H1 (cell line): ENCODE measurements around the gene WNT11. TPM values are rescaled to one million over a fixed set of nuclear protein-coding genes. Genes with fewer than 3 reads are reported as not detected.
A peak's percentile ranks its signal among the peaks of the same experiment; 100 is the strongest.

ENCODE experiments used
- CTCF ChIA-PET: fragments of 300-600 bp; sonication (Branson Sonifier 250); formaldehyde crosslinking; loops from one replicate; lab custom pipeline; 2021; ENCODE audit not compliant: partially characterized antibody; lab: Charles Lee
- POLR2A ChIA-PET: fragments of 300-600 bp; sonication (Branson Sonifier 250); formaldehyde crosslinking; loops from one replicate; lab custom pipeline; 2021; ENCODE audit warnings: inconsistent platforms; ENCODE audit not compliant: partially characterized antibody; lab: Charles Lee
- DNase-seq, 2 experiments: peaks; one replicate each; pipeline versions ENCODE4 v3.0.0 to v3.0.0-alpha.2; 2010 to 2022; ENCODE audit warnings: low spot score in 2 of 2, low read depth in 1 of 2, mixed read lengths in 1 of 2
- FAIRE-seq: peaks from 2 replicates; lab custom pipeline; 2011; peaks lifted over from hg19 to GRCh38; lab: Jason Lieb, UNC
- H2AFZ ChIP-seq: 2 replicates; pipeline ENCODE4 v1.8.1; 2012; ENCODE audit warnings: low read length, inconsistent platforms
- H2AK5ac ChIP-seq: 2 replicates; pipeline ENCODE4 v1.6.1; 2013; ENCODE audit warnings: low read depth, low read length
- H2BK120ac ChIP-seq: replicated peaks from 2 replicates; pipeline ENCODE3; 2013; ENCODE audit warnings: low read depth, low read length, inconsistent platforms
- H2BK12ac ChIP-seq: 2 replicates; pipeline ENCODE4 v1.6.1; 2013; ENCODE audit warnings: low read depth, low read length
- H2BK15ac ChIP-seq: 2 replicates; pipeline ENCODE4 v1.6.1; 2013; ENCODE audit warnings: low read length
- H2BK20ac ChIP-seq: 2 replicates; pipeline ENCODE4 v1.6.1; 2013; ENCODE audit warnings: low read length
- H2BK5ac ChIP-seq: 2 replicates; pipeline ENCODE4 v1.6.1; 2013; ENCODE audit warnings: low read depth, low read length
- H3K14ac ChIP-seq: 2 replicates; pipeline ENCODE4 v1.6.1; 2013; ENCODE audit warnings: inconsistent platforms; ENCODE audit not compliant: insufficient read length
- H3K18ac ChIP-seq: 2 replicates; pipeline ENCODE4 v1.6.1; 2013; ENCODE audit warnings: low read length; ENCODE audit errors: extremely low read depth
- H3K23ac ChIP-seq: 2 replicates; pipeline ENCODE4 v1.6.1; 2013; ENCODE audit warnings: inconsistent platforms; ENCODE audit not compliant: insufficient read length
- H3K23me2 ChIP-seq: 2 replicates; pipeline ENCODE4 v1.6.1; 2013; ENCODE audit warnings: low read depth, low read length
- H3K27ac ChIP-seq: 2 replicates; pipeline ENCODE4 v1.6.1; 2011; ENCODE audit warnings: low read depth, low read length, inconsistent platforms
- H3K27me3 ChIP-seq, 4 experiments: replicated peaks in 1 of 4; 1 replicate in 1 of 4; 2 replicates in 3 of 4; pipeline versions ENCODE4 v1.6.1 to v1.8.1; 2011 to 2013; ENCODE audit warnings: low read length in 3 of 4, mild to moderate bottlenecking in 3 of 4, inconsistent platforms in 2 of 4, mixed read lengths in 2 of 4, moderate library complexity in 1 of 4; ENCODE audit not compliant: control insufficient read depth in 3 of 4, insufficient read depth in 3 of 4; ENCODE audit errors: extremely low read depth in 1 of 4
- H3K36me3 ChIP-seq, 4 experiments: 2 replicates each; pipeline versions ENCODE4 v1.6.1 to v1.8.1; 2011 to 2013; ENCODE audit warnings: mild to moderate bottlenecking in 4 of 4, low read length in 3 of 4, moderate library complexity in 2 of 4, control low read depth in 1 of 4, inconsistent platforms in 1 of 4; ENCODE audit not compliant: insufficient read depth in 4 of 4, control insufficient read depth in 2 of 4
- H3K4ac ChIP-seq: replicated peaks from 2 replicates; pipeline ENCODE3; 2013; ENCODE audit warnings: low read length, low read depth, mixed read lengths, inconsistent platforms; ENCODE audit not compliant: insufficient read length
- H3K4me1 ChIP-seq, 4 experiments: replicated peaks in 1 of 4; 1 replicate in 1 of 4; 2 replicates in 3 of 4; pipeline versions ENCODE4 v1.6.1 to v1.8.1; 2011 to 2013; ENCODE audit warnings: low read length in 3 of 4, inconsistent platforms in 2 of 4, mixed read lengths in 1 of 4; ENCODE audit not compliant: insufficient read depth in 4 of 4, control insufficient read depth in 3 of 4
- H3K4me2 ChIP-seq, 2 experiments: 2 replicates each; pipeline versions ENCODE4 v1.6.1 to v1.8.1; 2011 to 2013; ENCODE audit warnings: low read depth in 2 of 2, low read length in 2 of 2, control low read depth in 1 of 2, inconsistent platforms in 1 of 2, mild to moderate bottlenecking in 1 of 2; ENCODE audit not compliant: insufficient read depth in 1 of 2
- H3K4me3 ChIP-seq, 4 experiments: fragments of 200-600, 300-600 bp in 1 of 4; sonication (generic), shearing (Covaris generic), sonication (Bioruptor Twin) in 1 of 4; 2 replicates each; pipeline versions ENCODE4 v1.5.1 to v1.8.1; 2011 to 2016; ENCODE audit warnings: low read length in 4 of 4, low read depth in 3 of 4, control low read depth in 2 of 4, inconsistent platforms in 2 of 4, mild to moderate bottlenecking in 2 of 4, mixed read lengths in 1 of 4, moderate library complexity in 1 of 4; ENCODE audit not compliant: insufficient read depth in 2 of 4; ENCODE audit errors: extremely low read depth in 1 of 4
- H3K56ac ChIP-seq: replicated peaks from 2 replicates; pipeline ENCODE3; 2013; ENCODE audit warnings: low read depth, mild to moderate bottlenecking, mixed read lengths, low read length, inconsistent platforms; ENCODE audit not compliant: insufficient read length
- H3K79me1 ChIP-seq: 2 replicates; pipeline ENCODE4 v1.6.1; 2013; ENCODE audit warnings: low read depth, low read length, control low read depth
- H3K79me2 ChIP-seq, 2 experiments: 2 replicates each; pipeline versions ENCODE4 v1.6.1 to v1.8.1; 2012 to 2013; ENCODE audit warnings: low read length in 2 of 2, mild to moderate bottlenecking in 2 of 2, inconsistent platforms in 1 of 2; ENCODE audit not compliant: insufficient read depth in 2 of 2, control insufficient read depth in 1 of 2
- H3K9ac ChIP-seq, 4 experiments: replicated peaks in 1 of 4; 1 replicate in 1 of 4; 2 replicates in 3 of 4; pipeline versions ENCODE4 v1.6.1 to v1.8.1; 2011 to 2013; ENCODE audit warnings: low read depth in 3 of 4, low read length in 3 of 4, control low read depth in 2 of 4, mild to moderate bottlenecking in 2 of 4, moderate library complexity in 2 of 4, inconsistent platforms in 1 of 4; ENCODE audit errors: extremely low read depth in 1 of 4
- H3K9me3 ChIP-seq, 2 experiments: 2 replicates each; pipeline versions ENCODE4 v1.6.1 to v1.8.1; 2012 to 2013; ENCODE audit warnings: mild to moderate bottlenecking in 2 of 2, moderate library complexity in 2 of 2, control low read depth in 1 of 2, inconsistent platforms in 1 of 2, low read depth in 1 of 2, low read length in 1 of 2, mixed read lengths in 1 of 2; ENCODE audit not compliant: insufficient read depth in 2 of 2
- H4K20me1 ChIP-seq, 2 experiments: replicated peaks in 1 of 2; 2 replicates each; pipeline versions ENCODE3 to v1.8.1; 2011 to 2013; ENCODE audit warnings: inconsistent platforms in 2 of 2, low read length in 2 of 2, mild to moderate bottlenecking in 1 of 2; ENCODE audit not compliant: insufficient read depth in 2 of 2, control insufficient read depth in 1 of 2
- H4K5ac ChIP-seq: 2 replicates; pipeline ENCODE4 v1.6.1; 2013; ENCODE audit warnings: low read length, low read depth, mixed read lengths, inconsistent platforms; ENCODE audit not compliant: insufficient read length
- H4K8ac ChIP-seq: 2 replicates; pipeline ENCODE4 v1.8.0; 2013; ENCODE audit warnings: mild to moderate bottlenecking, moderate library complexity, low read length, inconsistent platforms; ENCODE audit not compliant: insufficient read depth; ENCODE audit errors: extremely low read depth
- H4K91ac ChIP-seq: replicated peaks from 2 replicates; pipeline ENCODE3; 2013; ENCODE audit warnings: low read length, mixed read lengths, inconsistent platforms; ENCODE audit not compliant: insufficient read length
- BCL11A ChIP-seq, 2 experiments: IDR thresholded peaks; one replicate each; pipeline ENCODE4 v1.6.1; 2011; ENCODE audit warnings: low read depth in 2 of 2, low read length in 2 of 2, mild to moderate bottlenecking in 2 of 2
- EGR1 ChIP-seq: IDR thresholded peaks from 2 replicates; pipeline ENCODE4 v1.6.1; 2011; ENCODE audit warnings: low read depth, low read length, borderline replicate concordance
- RNF2 ChIP-seq: fragments of 200-900, 300-1000 bp; sonication (generic); IDR thresholded peaks from 2 replicates; pipeline ENCODE4 v1.7.1; 2016; ENCODE audit warnings: borderline replicate concordance, low read depth, mild to moderate bottlenecking, antibody characterized with exemption, low read length; ENCODE audit not compliant: poor library complexity, severe bottlenecking; ENCODE audit errors: missing control alignments
- SIX5 ChIP-seq: IDR thresholded peaks from 2 replicates; pipeline ENCODE4 v1.6.1; 2011; ENCODE audit warnings: mild to moderate bottlenecking, low read depth, low read length
- TAF7 ChIP-seq: optimal IDR thresholded peaks from 2 replicates; pipeline ENCODE3; 2011; ENCODE audit warnings: low read depth, mild to moderate bottlenecking, inconsistent platforms, low read length, moderate library complexity, borderline replicate concordance
- WGBS, 2 experiments: shearing (Covaris generic) in 1 of 2; methylation state at CpG; one replicate each; pipeline versions ENCODE4 v1.1.6 to v1.1.7; 2013 to 2015; ENCODE audit warnings: low lambda C conversion rate in 2 of 2, mixed read lengths in 2 of 2, inconsistent platforms in 1 of 2, low coverage in 1 of 2, missing lambda C conversion rate in 1 of 2; ENCODE audit not compliant: insufficient replicate concordance in 2 of 2, insufficient coverage in 1 of 2, insufficient read length in 1 of 2; ENCODE audit errors: extremely low coverage in 1 of 2, missing lambda C conversion rate in 1 of 2; 5-methylcytosine and 5-hydroxymethylcytosine counted together
- polyA plus RNA-seq, 7 experiments: library from polyadenylated mRNA; depleted of rRNA in 3 of 7; stranded (reverse) in 5 of 7; unstranded in 2 of 7; fragments of >200 nt in 5 of 7; fragments of 200-250 nt in 2 of 7; gene quantifications; 1 replicate in 5 of 7; 2 replicates in 1 of 7; 4 replicates in 1 of 7; pipeline versions ENCODE4 v1.2.1 to v1.2.3, GENCODE V29; 2011 to 2013; ENCODE audit warnings: missing spikeins in 2 of 7, mixed read lengths in 2 of 7
- total RNA-seq: library from RNA; stranded (reverse); fragmentation: NEBNext Ultra II Directional; extraction: Animal tissue kit (Norgen Biotek cat#: 25700); gene quantifications from 2 replicates; pipeline ENCODE4 v1.2.1, GENCODE V29; 2021
- TF ChIP-seq, protein P1 (sequence below), 3 experiments: IDR thresholded peaks; 1 replicate in 2 of 3; 2 replicates in 1 of 3; pipeline versions ENCODE4 v1.5.1 to v1.6.1; 2011; ENCODE audit warnings: low read length in 3 of 3, mild to moderate bottlenecking in 3 of 3, inconsistent platforms in 2 of 3, low read depth in 1 of 3, moderate library complexity in 1 of 3; ENCODE audit not compliant: insufficient read depth in 1 of 3; ENCODE audit errors: control extremely low read depth in 1 of 3
- TF ChIP-seq, protein P2 (sequence below): IDR thresholded peaks from 2 replicates; pipeline ENCODE4 v1.6.1; 2012; ENCODE audit warnings: inconsistent platforms

The WNT11 gene
- total and polyA plus RNA-seq, 2 of the 8 experiments (the other 6 are each of a cell fraction or from before 2014, with no cell fraction given), result 0.11 to 0.45 TPM

DNA sequence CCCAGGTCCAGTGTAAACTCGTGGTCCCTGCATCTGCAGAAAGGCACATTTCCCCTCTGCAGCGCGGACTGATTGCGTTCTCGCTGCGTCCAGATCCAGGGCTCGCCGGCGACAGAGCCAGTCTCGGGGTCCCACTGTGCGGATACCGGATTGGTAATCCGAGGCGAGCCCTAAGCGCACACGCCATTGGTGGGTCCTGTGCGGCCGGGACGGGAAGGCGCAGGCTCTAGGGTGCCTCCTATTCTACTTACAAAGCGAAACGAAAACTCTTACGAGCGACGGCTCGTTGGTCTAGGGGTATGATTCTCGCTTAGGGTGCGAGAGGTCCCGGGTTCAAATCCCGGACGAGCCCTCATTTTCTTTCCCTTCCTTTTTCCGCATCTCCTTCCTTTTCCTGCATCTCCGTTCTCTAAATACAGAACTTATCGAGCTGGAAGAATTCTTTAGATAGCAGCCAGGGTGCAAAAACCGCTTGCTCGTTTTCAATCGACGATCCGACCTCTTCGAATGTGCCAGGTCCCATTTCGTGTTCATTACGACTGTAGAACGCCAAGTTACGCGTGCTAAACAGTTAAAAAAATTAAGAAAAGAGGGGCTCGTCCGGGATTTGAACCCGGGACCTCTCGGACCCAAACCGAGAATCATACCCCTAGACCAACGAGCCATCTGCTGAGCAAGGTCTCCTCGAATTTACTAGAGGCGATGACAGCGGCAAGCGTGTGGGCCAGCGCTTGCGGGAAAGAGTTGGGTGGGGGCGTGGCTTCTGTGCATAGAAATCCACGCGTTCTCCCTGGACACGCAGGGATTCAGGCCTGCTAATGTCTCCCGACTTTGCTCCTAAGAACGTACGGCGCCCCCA, 29.2 kb upstream of the WNT11 start:
- Histone ChIP-seq H3K56ac (peak overlapping the region; percentile 75), H3K4me1 (peaks cover 0 to 8% (median 4%) of the 10 kb centered on the region in 4 experiments; a peak in 4 of 7 replicates), H3K14ac (no peak overlapping the region), H4K8ac (peak overlapping the region; percentile 97; the same call in 1 of the 2 replicates), H3K79me2 (no peaks in the 10 kb centered on the region), H3K18ac (peak overlapping the region; percentile 98; the same call in 1 of the 2 replicates), H3K27ac (peak overlapping the region; percentile 59; the same call in 1 of the 2 replicates), H3K23me2 (peaks cover 8% of the 10 kb centered on the region; the same call in 1 of the 2 replicates), H3K4me2 (peak overlapping the region; percentile 79 to 91), H2AFZ (peak overlapping the region; percentile 92; the same call in 1 of the 2 replicates), H2BK20ac (no peak overlapping the region), H3K23ac (no peak overlapping the region), H2BK5ac (peak overlapping the region; percentile 99), H2BK15ac (no peak overlapping the region), H4K5ac (peak overlapping the region; percentile 11), H4K91ac (no peak overlapping the region), H3K27me3 (no peaks in the 10 kb centered on the region; a peak in 2 of 7 replicates), H4K20me1 (no peaks in the 10 kb centered on the region), H3K9ac (peak overlapping the region; percentile 51 to 81 (median 77)), H3K79me1 (no peaks in the 10 kb centered on the region), H3K36me3 (no peaks in the 10 kb centered on the region), H3K9me3 (no peaks in the 10 kb centered on the region), H3K4ac (no peak overlapping the region), H2BK12ac (no peak overlapping the region), H2AK5ac (no peak overlapping the region), H3K4me3 (peak overlapping the region; percentile 58 to 98 (median 96)), H2BK120ac (no peak overlapping the region)
- WGBS, 2 experiments, result 1% methylated on average over 65 of the region's 65 CpGs; no CpG with 5 or more reads in 1 of the 2 experiments
- CTCF ChIA-PET, result interaction anchor here (0.6 to 3.0 kb wide), 11 partner anchors 10 to 397 kb away, joined by 3 to 31 read pairs (median 6); no protein-coding TSS in a partner anchor
- peak; percentile 36 for FAIRE-seq
- POLR2A ChIA-PET, result interaction anchor here (0.8 to 4.6 kb wide), 17 partner anchors 10 to 83 kb away, joined by 3 to 39 read pairs (median 5); partner anchors contain the start of gene WNT11
- peak; percentile 89 to 99 for DNase-seq
- TF ChIP-seq EGR1 (no peak), RNF2 (no peak), SIX5 (no peak), BCL11A (IDR thresholded peaks at IDR 0.05; ENCODE audit: low read depth in 2 of 2, low read length in 2 of 2) (no peak), TAF7 (peak; percentile 72)
- TF ChIP-seq, protein P1, sequence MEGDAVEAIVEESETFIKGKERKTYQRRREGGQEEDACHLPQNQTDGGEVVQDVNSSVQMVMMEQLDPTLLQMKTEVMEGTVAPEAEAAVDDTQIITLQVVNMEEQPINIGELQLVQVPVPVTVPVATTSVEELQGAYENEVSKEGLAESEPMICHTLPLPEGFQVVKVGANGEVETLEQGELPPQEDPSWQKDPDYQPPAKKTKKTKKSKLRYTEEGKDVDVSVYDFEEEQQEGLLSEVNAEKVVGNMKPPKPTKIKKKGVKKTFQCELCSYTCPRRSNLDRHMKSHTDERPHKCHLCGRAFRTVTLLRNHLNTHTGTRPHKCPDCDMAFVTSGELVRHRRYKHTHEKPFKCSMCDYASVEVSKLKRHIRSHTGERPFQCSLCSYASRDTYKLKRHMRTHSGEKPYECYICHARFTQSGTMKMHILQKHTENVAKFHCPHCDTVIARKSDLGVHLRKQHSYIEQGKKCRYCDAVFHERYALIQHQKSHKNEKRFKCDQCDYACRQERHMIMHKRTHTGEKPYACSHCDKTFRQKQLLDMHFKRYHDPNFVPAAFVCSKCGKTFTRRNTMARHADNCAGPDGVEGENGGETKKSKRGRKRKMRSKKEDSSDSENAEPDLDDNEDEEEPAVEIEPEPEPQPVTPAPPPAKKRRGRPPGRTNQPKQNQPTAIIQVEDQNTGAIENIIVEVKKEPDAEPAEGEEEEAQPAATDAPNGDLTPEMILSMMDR (IDR thresholded peaks at IDR 0.05; ENCODE audit: control extremely low read depth in 1 of 3, insufficient read depth in 1 of 3, low read depth in 1 of 3, low read length in 3 of 3), result no peak
- TF ChIP-seq, protein P2, sequence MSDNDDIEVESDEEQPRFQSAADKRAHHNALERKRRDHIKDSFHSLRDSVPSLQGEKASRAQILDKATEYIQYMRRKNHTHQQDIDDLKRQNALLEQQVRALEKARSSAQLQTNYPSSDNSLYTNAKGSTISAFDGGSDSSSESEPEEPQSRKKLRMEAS, result peak; percentile 63; the same call in 1 of the 2 replicates
